GM18868 (cell line): ENCODE measurements around the gene ZNF318.
"Not testable (repeated sequence)": the region's sequence is repeated elsewhere in the genome, so short reads cannot be mapped to it uniquely, and the experiment has no call there.

Experiments
- ATAC-seq: cut with Tn5 transposase; IDR thresholded peaks from one replicate; pipeline ENCODE4 v1.9.1; 2021; ENCODE audit warnings: mild to moderate bottlenecking, moderate library complexity; ENCODE audit not compliant: unreplicated experiment

Gene ZNF318

GRCh38 chr6:43369174-43370002 lies at the start of gene ZNF318:
Gene ZNF318, minus strand, starts transcription at chr6:43369647. Its CDS starts 282 bp downstream, at chr6:43369365.
- ATAC-seq, result peak; percentile 84

- no peak for ATAC-seq
These were observed 47.5 kb upstream of the ZNF318 start for GRCh38 chr6:43416935-43417334.

- not testable (repeated sequence) for ATAC-seq
These were observed 45.8 kb upstream of the ZNF318 start for GRCh38 chr6:43415275-43415674.

- ATAC-seq, result no peak
These were observed 43.6 kb upstream of the ZNF318 start for GRCh38 chr6:43413002-43413401.

- no peak for ATAC-seq
These were observed 43.1 kb upstream of the ZNF318 start for GRCh38 chr6:43412541-43412940.

GRCh38 chr6:43410776-43411175 lies 41.3 kb upstream of the ZNF318 start:
- ATAC-seq, result not testable (repeated sequence)

- no peak for ATAC-seq
These were observed 38.8 kb upstream of the ZNF318 start for GRCh38 chr6:43408259-43408658.

- ATAC-seq, result no peak
These were observed 37.8 kb upstream of the ZNF318 start for GRCh38 chr6:43407296-43407695.

GRCh38 chr6:43405354-43405753 lies 35.9 kb upstream of the ZNF318 start:
- no peak for ATAC-seq

GRCh38 chr6:43402820-43403219 lies 33.4 kb upstream of the ZNF318 start:
- no peak for ATAC-seq

- ATAC-seq, result no peak
These were observed 32.3 kb upstream of the ZNF318 start for GRCh38 chr6:43401730-43402129.

- ATAC-seq, result no peak
These were observed 30.6 kb upstream of the ZNF318 start for GRCh38 chr6:43399932-43400487.

GRCh38 chr6:43396408-43397149 lies 27.1 kb upstream of the ZNF318 start:
- ATAC-seq, result no peak

GRCh38 chr6:43395776-43396175 lies 26.3 kb upstream of the ZNF318 start:
- ATAC-seq, result no peak

- no peak for ATAC-seq
These were observed 25.5 kb upstream of the ZNF318 start for GRCh38 chr6:43394982-43395381.

GRCh38 chr6:43393602-43394001 lies 24.2 kb upstream of the ZNF318 start:
- ATAC-seq, result no peak

- not testable (repeated sequence) for ATAC-seq
These were observed 23.7 kb upstream of the ZNF318 start for GRCh38 chr6:43393133-43393532.

- ATAC-seq, result no peak
These were observed 22.1 kb upstream of the ZNF318 start for GRCh38 chr6:43391440-43392031.

GRCh38 chr6:43390753-43391439 lies 21.4 kb upstream of the ZNF318 start:
- not testable (repeated sequence) for ATAC-seq

GRCh38 chr6:43389730-43390295 lies 20.4 kb upstream of the ZNF318 start:
- no peak for ATAC-seq
